GM19043 (cell line): ENCODE data around the gene PIP5K1C.
"Not testable (repeated sequence)": the region's sequence is repeated elsewhere in the genome, so short reads cannot be mapped to it uniquely, and the experiment has no call there.

Source experiments
- ATAC-seq: cut with Tn5 transposase; IDR thresholded peaks from one replicate; pipeline ENCODE4 v1.9.1; 2021; ENCODE audit warnings: low read depth; ENCODE audit not compliant: unreplicated experiment

The PIP5K1C gene

GRCh38 chr19:3679581-3679980, 20.7 kb downstream of the PIP5K1C start:
- ATAC-seq: no peak

DNA sequence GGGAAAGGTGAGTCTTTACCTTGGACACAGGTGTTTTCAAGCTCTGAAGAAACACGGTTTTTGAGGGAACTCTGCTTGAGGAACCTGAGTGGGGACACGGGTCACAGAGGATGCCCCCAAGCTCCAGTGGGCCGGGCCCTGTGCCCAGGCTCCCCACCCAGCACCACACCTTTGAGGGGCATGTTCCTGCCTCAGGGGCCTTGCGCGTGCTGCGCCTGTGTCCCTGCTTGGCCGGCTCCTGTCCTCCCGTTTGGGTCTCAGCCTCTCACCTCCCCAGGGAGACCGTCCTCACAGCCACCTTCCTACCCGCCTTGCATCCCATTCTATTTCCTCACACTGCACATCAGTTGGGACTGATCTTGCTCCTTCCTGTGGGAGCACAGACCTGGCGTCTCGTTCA, 21.1 kb downstream of the PIP5K1C start:
- no peak for ATAC-seq

DNA sequence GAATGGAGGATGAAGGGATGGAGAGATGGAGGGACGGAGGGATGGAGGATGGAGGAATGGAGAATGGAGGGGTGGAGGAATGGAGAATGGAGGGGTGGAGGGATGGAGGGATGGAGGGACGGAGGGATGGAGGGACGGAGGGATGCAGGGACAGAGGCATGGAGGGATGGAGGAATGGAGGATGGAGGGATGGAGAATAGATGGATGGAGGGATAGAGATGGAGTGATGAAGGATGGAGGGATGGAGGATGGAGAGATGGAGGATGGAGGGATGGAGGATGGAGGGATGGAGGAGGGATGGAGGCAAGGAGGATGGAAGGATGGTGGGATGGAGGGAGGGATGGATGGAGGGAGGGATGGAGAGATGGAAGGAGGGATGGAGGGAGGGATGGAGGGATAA, 22.1 kb downstream of the PIP5K1C start:
- no peak for ATAC-seq

DNA sequence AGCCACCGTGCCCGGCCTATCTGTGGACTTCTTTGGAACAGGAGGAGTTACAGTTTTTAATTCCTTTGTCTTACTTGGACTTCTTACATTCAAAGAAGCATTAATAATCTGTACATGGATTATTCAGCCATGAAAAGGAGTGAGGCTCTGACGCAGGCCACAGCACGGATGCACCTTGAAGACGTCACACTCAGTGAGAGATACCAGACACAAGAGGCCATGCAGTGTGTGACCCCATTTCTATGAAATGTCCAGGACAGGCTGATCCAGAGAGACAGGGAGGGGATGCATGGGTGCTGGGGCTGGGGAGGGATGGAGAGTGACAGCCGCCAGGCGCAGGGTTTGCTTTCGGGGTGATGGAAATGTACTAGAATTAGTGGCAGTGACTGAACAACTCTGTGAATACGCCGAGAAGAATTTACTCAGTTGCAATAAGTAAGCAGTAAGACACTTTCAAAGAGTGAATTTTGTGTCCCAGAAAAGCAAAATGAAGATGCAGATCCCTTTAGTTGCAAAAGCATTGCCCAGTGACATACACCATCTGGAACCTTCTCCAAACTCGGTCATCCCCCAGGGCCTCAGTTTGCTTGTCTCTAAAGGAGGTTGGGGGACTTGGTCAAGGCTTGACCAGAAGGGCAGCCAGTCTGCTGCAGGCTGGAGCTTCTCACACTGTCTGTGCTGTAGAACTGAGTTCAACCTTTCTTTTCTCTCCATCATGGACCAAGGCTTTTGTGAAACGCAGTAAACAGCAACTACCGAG, 25.3 kb downstream of the PIP5K1C start:
- ATAC-seq: no peak

GRCh38 chr19:3673506-3674439, 26.5 kb downstream of the PIP5K1C start:
- ATAC-seq: no peak

GRCh38 chr19:3672993-3673392, 27.3 kb downstream of the PIP5K1C start:
- ATAC-seq: no peak

DNA sequence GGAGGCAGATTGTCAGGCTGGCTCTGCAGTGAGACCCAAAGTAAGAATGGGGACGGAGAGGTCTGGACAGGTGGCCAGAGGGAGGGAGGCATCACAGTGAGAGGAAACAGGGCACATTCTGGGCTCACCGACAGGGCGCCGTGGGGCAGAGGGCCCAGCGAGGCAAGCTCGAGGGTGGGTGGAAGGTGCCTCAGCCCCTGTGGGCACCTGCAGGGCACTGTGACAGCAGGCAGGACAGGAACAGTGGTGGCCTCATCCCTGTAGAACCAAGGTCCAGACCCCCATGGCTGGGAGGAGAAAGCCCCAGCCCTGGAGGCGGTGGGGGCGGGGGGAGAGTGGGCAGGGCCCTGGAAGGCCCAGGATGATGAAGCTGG, 27.7 kb downstream of the PIP5K1C start:
- ATAC-seq: no peak

GRCh38 chr19:3671680-3672574, 28.3 kb downstream of the PIP5K1C start:
- no peak for ATAC-seq

- no peak for ATAC-seq
These were observed 29.2 kb downstream of the PIP5K1C start for GRCh38 chr19:3670796-3671679.

DNA sequence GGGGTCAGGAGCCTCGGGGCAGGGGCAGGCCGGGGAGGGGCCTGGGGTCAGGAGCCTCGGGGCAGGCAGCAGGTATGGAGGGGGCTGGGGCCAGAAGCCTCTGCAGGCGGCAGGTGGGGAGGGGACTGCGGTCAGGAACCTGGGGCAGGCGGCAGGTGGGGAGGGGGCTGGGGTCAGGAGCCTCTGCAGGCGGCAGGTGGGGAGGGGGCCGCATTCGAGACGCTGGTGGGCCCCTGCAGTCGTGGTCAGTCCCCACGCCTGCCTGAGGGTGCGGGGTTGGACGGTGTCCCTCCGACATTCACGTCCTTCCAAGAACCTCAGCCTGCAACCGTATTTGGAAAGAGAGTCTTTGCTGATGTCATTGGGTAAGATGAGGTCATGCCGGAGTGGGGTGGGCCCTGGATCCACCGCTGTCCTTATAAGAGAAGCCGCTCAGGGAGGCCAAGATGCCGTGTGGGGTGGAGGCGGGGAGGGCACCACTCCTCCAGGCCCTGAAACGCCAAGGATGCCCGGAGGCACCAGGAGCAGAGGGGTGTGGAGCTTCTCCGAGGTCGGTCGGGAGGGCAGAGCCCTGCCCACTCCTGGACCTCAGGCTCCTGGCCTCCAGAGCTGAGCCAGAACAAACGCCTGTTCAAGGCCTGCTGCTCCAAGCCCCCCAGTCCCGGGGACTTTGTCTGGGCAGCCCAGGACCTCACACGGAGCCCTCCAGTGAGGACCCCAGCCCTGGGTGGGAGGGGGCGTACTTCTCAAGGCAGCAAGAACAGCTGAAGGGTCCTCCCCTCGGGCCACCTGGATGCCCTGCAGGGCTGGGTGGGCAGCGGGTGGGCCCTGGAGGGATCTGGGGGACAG, 30.1 kb downstream of the PIP5K1C start:
- no peak for ATAC-seq

DNA sequence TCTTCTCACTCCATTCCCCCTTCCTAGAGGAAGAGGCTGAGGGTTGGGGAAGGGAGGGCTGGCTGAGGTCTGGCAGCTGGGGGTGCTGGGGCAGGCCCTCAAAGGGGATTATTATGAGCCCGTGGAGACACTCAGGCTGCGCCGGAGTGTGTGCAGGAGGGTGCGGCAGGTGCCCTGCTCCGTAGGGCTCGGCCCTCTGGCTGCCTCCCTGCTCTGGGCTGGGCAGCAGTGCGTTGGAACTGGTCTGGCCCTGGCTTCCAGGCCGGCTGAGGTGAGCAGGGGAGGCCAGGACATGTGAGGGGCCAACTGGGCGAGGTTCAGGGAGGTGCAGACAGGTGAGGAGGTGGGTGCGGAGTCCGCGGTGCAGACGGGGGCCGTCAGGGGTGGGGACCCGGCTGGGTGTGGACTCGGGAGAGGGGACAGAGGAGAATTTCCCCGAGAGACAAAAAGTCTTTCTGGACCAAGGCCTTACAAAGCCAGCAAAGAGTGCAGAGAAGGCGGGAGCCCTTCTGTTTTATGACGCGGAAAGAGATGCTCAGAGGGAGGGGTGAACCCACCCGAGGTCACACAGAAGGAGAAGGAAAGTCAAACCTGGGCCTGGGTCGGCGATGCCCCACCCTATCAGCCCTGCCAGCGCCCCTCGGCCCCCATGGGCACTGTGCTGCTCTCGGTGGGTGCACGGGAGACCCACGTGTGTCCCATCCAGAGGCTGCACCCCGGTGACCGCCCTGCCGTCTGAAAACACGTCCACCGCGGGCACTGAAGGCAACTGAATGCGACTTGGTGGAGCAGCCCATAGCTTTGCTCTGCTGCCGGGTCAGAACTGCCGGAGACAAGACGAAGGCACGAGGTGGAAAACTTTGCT, 31.0 kb downstream of the PIP5K1C start:
- ATAC-seq: no peak

DNA sequence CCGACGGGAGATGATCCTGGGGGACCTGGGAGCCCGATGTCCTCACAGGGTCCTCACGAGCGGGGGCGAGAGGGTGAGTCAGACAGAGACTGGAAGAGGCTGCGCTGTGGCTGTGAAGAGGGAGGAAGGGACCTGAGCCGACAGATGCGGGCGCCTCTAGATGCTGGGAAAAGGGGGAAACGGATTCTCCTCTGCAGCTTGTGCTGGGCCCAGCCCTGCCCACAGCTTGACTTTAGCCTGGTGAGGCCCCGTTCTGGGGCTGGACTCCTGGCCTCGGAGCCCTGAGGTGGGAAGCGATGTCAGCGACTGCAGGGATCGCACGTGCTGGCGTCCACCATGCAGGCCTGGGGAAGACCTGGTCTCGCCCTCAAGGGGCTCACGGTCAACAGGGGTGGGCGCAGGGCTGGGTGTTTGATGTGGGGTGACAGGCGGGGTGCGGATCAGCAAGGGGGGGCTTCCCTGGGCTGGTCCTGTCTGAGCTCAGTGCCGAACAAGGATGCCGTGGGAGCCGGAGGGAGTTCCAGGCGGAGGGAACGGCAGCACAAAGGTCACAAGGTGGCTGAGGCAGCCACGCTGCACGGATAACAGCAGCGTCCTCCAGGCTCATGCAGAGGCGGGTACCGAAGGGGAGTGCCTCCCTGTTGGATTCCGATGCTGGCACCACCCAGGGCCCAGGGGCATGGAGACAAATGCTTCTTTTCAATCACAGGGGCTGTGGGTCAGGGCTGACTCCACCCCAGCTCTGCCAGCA, 31.8 kb downstream of the PIP5K1C start:
- ATAC-seq: no peak

- ATAC-seq: no peak
These were observed 32.5 kb downstream of the PIP5K1C start for GRCh38 chr19:3667766-3668165.

DNA sequence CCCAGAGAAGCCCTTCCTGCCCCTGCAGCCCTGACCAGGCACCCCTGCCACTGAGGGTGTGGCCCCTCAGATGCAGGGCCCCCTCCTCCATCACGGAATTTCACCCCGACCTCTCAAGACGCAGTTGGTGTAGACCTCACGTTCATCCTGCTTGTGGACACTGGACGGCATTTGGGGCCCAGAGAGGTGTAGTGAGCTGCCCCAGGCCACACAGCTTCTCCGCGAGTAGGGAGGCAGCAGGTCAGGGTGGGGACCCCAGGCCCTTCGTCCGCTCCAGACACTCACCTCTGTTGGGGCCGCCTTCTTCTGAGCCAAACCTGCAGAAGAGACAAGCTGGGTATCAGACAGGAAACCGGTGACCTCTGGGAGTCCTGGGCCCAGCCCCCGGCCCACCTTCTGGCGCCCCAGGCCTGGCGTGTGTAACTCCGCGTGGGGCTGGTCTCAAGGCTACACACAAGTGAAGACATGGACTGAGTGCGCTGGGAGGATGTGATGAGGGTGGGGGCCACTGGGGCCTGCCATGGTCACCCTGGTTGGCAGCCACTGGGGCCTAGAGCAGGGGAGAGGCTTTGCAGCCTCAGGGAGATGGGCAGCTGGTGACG, 33.1 kb downstream of the PIP5K1C start:
- no peak for ATAC-seq

DNA sequence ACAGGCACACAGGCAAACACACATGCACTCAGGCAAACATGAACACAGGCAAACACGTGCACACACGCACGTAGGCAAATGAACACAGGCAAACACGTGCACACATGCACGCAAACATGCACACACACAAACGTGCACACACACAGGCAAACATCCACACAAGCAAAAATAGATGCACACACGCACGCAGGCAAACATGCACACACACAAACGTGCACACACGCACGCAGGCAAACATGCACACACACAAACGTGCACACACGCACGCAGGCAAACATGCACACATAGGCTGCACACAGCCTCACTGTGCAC, 33.8 kb downstream of the PIP5K1C start:
- not testable (repeated sequence) for ATAC-seq

- ATAC-seq: no peak
These were observed 34.4 kb downstream of the PIP5K1C start for GRCh38 chr19:3665681-3666544.
